IPS DF 19.7 (cell line): ENCODE data around the gene DNAJC12.
"Not testable (repeated sequence)": the region's sequence is repeated elsewhere in the genome, so short reads cannot be mapped to it uniquely, and the experiment has no call there.

ENCODE experiments used
- DNase-seq: peaks from one replicate; pipeline ENCODE4 v3.0.0-alpha.2; 2013; ENCODE audit warnings: low read depth, low spot score

Gene DNAJC12

DNA sequence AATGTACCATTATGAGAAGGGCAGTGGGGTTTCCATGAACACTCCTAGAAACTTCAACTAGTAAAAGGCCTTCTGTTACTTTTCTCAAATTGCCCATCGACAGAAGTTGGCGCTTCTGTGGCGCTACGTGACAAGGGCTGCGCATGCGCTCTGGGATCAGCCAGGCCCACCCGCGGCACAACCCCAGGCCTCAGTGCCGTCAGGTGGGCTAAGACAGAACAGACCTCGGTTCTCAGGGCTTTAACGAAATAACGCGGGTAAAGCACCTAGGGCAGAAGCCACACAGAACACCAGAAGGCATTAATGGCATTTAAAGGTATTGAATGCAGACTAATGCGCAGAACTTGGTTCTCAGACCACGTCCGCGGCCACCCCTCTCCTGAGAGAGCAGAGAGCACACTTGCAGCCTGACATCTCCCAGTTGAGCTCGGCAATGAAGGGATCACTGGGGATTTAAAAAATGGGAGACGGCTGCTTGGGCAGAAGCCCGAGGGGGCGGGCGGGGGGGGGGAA is 74.4 kb downstream of the DNAJC12 start:
- peak; percentile 15 for DNase-seq

GRCh38 chr10:67762567-67762966 is 75.4 kb downstream of the DNAJC12 start:
- DNase-seq: not testable (repeated sequence)

DNA sequence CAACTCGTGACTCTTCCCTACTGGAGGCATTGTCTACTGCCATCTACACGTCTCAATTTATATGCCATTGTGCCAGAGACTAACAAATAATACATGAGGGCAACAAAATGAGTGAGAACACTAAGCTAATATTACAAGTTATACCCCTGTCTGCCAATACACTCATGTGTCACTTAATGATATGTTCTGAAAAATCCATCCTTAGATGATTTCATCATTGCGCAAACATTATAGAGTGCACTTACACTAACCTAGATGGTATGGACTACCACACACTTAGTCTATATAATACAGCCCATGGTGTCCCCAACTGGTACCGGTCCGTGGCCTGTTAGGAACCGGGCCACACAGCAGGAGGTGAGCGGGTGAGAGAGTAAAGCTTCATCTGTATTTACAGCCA is 77.7 kb downstream of the DNAJC12 start:
- no peak for DNase-seq
